GM23338 (cell line): Measurements from ENCODE around the gene FOXM1. TPM values are rescaled to one million over a fixed set of nuclear protein-coding genes. Genes with fewer than 3 reads are reported as not detected.

Source experiments
- ATAC-seq: fragments of 200-7000 bp; cut with Tn5 transposase; 3 replicates; pipeline ENCODE4 v1.9.1; 2020
- DNase-seq: peaks from one replicate; pipeline ENCODE4 v3.0.0-alpha.2; 2015; ENCODE audit warnings: low spot score
- H2AFZ ChIP-seq: fragments of 200-600 bp; sonication (generic); 2 replicates; pipeline ENCODE4 v1.8.0; 2016; ENCODE audit warnings: antibody characterized with exemption, mild to moderate bottlenecking, moderate library complexity
- H3F3A ChIP-seq: fragments of 200-600 bp; sonication (generic); replicated peaks from 2 replicates; pipeline ENCODE4 v1.8.0; 2017; ENCODE audit warnings: antibody characterized with exemption, mixed run types, low read depth
- H3K27ac ChIP-seq: fragments of 200-600 bp; sonication (generic); 2 replicates; pipeline ENCODE4 v1.6.1; 2016; ENCODE audit warnings: low read depth
- H3K27me3 ChIP-seq: fragments of 200-600 bp; sonication (generic); 2 replicates; pipeline ENCODE4 v1.8.0; 2016; ENCODE audit warnings: mild to moderate bottlenecking, mixed run types, moderate library complexity; ENCODE audit not compliant: insufficient read depth
- H3K36me3 ChIP-seq: fragments of 200-600 bp; sonication (generic); 2 replicates; pipeline ENCODE4 v1.8.0; 2016; ENCODE audit warnings: mild to moderate bottlenecking; ENCODE audit not compliant: insufficient read depth
- H3K4me1 ChIP-seq: fragments of 200-600 bp; sonication (generic); 2 replicates; pipeline ENCODE4 v1.8.0; 2016; ENCODE audit warnings: mild to moderate bottlenecking, moderate library complexity; ENCODE audit not compliant: insufficient read depth
- H3K4me2 ChIP-seq: fragments of 200-600 bp; sonication (generic); 2 replicates; pipeline ENCODE4 v1.7.1; 2017; ENCODE audit warnings: mixed run types
- H3K4me3 ChIP-seq: fragments of 200-600 bp; sonication (generic); 2 replicates; pipeline ENCODE4 v1.6.1; 2016; ENCODE audit warnings: mixed run types
- H3K79me2 ChIP-seq: fragments of 200-600 bp; sonication (generic); replicated peaks from 2 replicates; pipeline ENCODE4 v1.8.0; 2017; ENCODE audit warnings: mild to moderate bottlenecking; ENCODE audit not compliant: insufficient read depth
- H3K9me2 ChIP-seq: fragments of 200-600 bp; sonication (generic); 2 replicates; pipeline ENCODE4 v1.8.0; 2017; ENCODE audit not compliant: insufficient read depth
- H4K20me1 ChIP-seq: fragments of 200-600 bp; sonication (generic); replicated peaks from 2 replicates; pipeline ENCODE4 v1.8.0; 2017; ENCODE audit warnings: mild to moderate bottlenecking; ENCODE audit not compliant: insufficient read depth
- H3K27ac Mint-ChIP-seq: 2 replicates; pipeline ENCODE4 v1.8.0; 2020; ENCODE audit warnings: inconsistent platforms, mild to moderate bottlenecking, moderate library complexity, mixed read lengths
- H3K27me3 Mint-ChIP-seq: 3 replicates; pipeline ENCODE4 v1.8.0; 2022; ENCODE audit warnings: low read depth, mild to moderate bottlenecking, moderate library complexity, mixed read lengths, inconsistent platforms; ENCODE audit not compliant: insufficient read depth, poor library complexity
- H3K36me3 Mint-ChIP-seq: 3 replicates; pipeline ENCODE4 v1.8.0; 2021; ENCODE audit warnings: low read depth, mild to moderate bottlenecking, inconsistent platforms, moderate library complexity, mixed read lengths
- H3K4me1 Mint-ChIP-seq: 3 replicates; pipeline ENCODE4 v1.8.0; 2020; ENCODE audit warnings: mild to moderate bottlenecking, inconsistent platforms, mixed read lengths
- H3K4me3 Mint-ChIP-seq: 3 replicates; pipeline ENCODE4 v1.8.0; 2021; ENCODE audit warnings: moderate library complexity, mild to moderate bottlenecking, inconsistent platforms, mixed read lengths
- H3K9me3 Mint-ChIP-seq: 3 replicates; pipeline ENCODE4 v1.8.0; 2020; ENCODE audit warnings: moderate library complexity, mild to moderate bottlenecking, inconsistent platforms, mixed read lengths
- CREB1 ChIP-seq: fragments of 250-450 bp; sonication (Bioruptor Pico); IDR thresholded peaks from 2 replicates; pipeline ENCODE4 v1.5.0; 2020; ENCODE audit warnings: low read depth, mild to moderate bottlenecking, moderate library complexity
- ETS1 ChIP-seq: IDR thresholded peaks from 2 replicates; pipeline ENCODE4 v1.6.1; 2016; ENCODE audit warnings: antibody characterized with exemption
- EZH2 ChIP-seq: fragments of 200-600 bp; sonication (generic); IDR thresholded peaks from one replicate; pipeline ENCODE4 v1.8.0; 2017; ENCODE audit warnings: antibody characterized with exemption, mild to moderate bottlenecking, low read depth; ENCODE audit not compliant: unreplicated experiment
- JUNB ChIP-seq: IDR thresholded peaks from one replicate; pipeline ENCODE4 v1.6.1; 2016; ENCODE audit warnings: antibody characterized with exemption; ENCODE audit not compliant: unreplicated experiment
- NANOG ChIP-seq: IDR thresholded peaks from 2 replicates; pipeline ENCODE4 v1.6.1; 2016; ENCODE audit warnings: antibody characterized with exemption, borderline replicate concordance
- POLR2AphosphoS5 ChIP-seq: IDR thresholded peaks from 2 replicates; pipeline ENCODE4 v1.6.1; 2016; ENCODE audit warnings: antibody characterized with exemption, low read depth
- REST ChIP-seq: IDR thresholded peaks from one replicate; pipeline ENCODE4 v1.6.1; 2018; ENCODE audit warnings: antibody characterized with exemption; ENCODE audit not compliant: unreplicated experiment
- STAT1 ChIP-seq: IDR thresholded peaks from one replicate; pipeline ENCODE4 v1.6.1; 2016; ENCODE audit warnings: antibody characterized with exemption; ENCODE audit not compliant: unreplicated experiment
- ZNF114 ChIP-seq: fragments of 250-450 bp; sonication (Bioruptor Pico); IDR thresholded peaks from 2 replicates; pipeline ENCODE4 v1.5.0; 2020; ENCODE audit warnings: mild to moderate bottlenecking, moderate library complexity
- ZNF331 ChIP-seq: fragments of 250-450 bp; sonication (Bioruptor Pico); IDR thresholded peaks from 2 replicates; pipeline ENCODE4 v1.5.0; 2020; ENCODE audit warnings: low read depth, mild to moderate bottlenecking, moderate library complexity
- polyA plus RNA-seq: library from polyadenylated mRNA; unstranded; fragments of >200 nt; fragmentation: Nextera tagmentation; extraction: Ambion mirVana; gene quantifications from 2 replicates; pipeline ENCODE4 v1.2.1, GENCODE V29; 2016
- total RNA-seq: library from RNA; depleted of rRNA; stranded (reverse); fragments of >200 nt; shearing (Covaris generic); gene quantifications from 2 replicates; pipeline ENCODE4 v1.2.3, GENCODE V29; 2014

Gene FOXM1
- total and polyA plus RNA-seq, 2 experiments from 2014 or later: 31.0 to 98.1 TPM

GRCh38 chr12:2841056-2841650 lies 35.8 kb downstream of the FOXM1 start:
- H3K27me3 Mint-ChIP-seq: peaks cover 5% of the 10 kb centered on the region
- no peak overlapping the region for H3K27ac ChIP-seq

GRCh38 chr12:2836574-2836973 lies 40.4 kb downstream of the FOXM1 start:
- no peaks in the 10 kb centered on the region for H3K79me2 ChIP-seq
- peaks cover 12% of the 10 kb centered on the region; the same call in 1 of the 2 replicates for H3K4me1 ChIP-seq
- DNase-seq: no peak
- H4K20me1 ChIP-seq: peaks cover 4% of the 10 kb centered on the region; the same call in 1 of the 2 replicates
- H3K4me3 ChIP-seq: no peak overlapping the region
- Mint-ChIP-seq H3K27ac (no peak overlapping the region), H3K9me3 (no peaks in the 10 kb centered on the region; the same call in 2 of the 3 replicates), H3K4me3 (no peak overlapping the region), H3K36me3 (peaks cover 9% of the 10 kb centered on the region), H3K4me1 (peaks cover 19% of the 10 kb centered on the region), H3K27me3 (peaks cover 8% of the 10 kb centered on the region)
- no peaks in the 10 kb centered on the region for H3K9me2 ChIP-seq
- no peaks in the 10 kb centered on the region for H3K36me3 ChIP-seq
- no peak overlapping the region for H3K4me2 ChIP-seq
- no peaks in the 10 kb centered on the region for H3K27me3 ChIP-seq
- no peak overlapping the region for H3K27ac ChIP-seq
- ATAC-seq: no peak
- H2AFZ ChIP-seq: no peak overlapping the region
- 0 out of 2 replicates have a peak, but pooled peaks cover 3% of the 10 kb centered on the region for H3F3A ChIP-seq
- TF ChIP-seq POLR2AphosphoS5 (no peak), ZNF114 (CRISPR knock-in tag) (no peak), ZNF331 (CRISPR knock-in tag) (no peak), REST (no peak), CREB1 (no peak), NANOG (no peak), STAT1 (no peak), ETS1 (no peak)

More at GRCh38 chr12:2841056-2841650, 35.8 kb downstream of the FOXM1 start:
- TF ChIP-seq EZH2 (no peak), JUNB (no peak), REST (no peak), POLR2AphosphoS5 (no peak), STAT1 (no peak), CREB1 (no peak), NANOG (no peak), ZNF114 (CRISPR knock-in tag) (no peak), ZNF331 (CRISPR knock-in tag) (no peak)
- DNase-seq (no peak), ATAC-seq (no peak)
- Histone ChIP-seq H4K20me1 (no peaks in the 10 kb centered on the region; the same call in 1 of the 2 replicates), H3K4me3 (no peak overlapping the region), H3K36me3 (no peaks in the 10 kb centered on the region), H3K27me3 (no peaks in the 10 kb centered on the region), H3F3A (no peaks in the 10 kb centered on the region), H2AFZ (no peak overlapping the region), H3K9me2 (no peaks in the 10 kb centered on the region), H3K4me2 (no peak overlapping the region), H3K4me1 (no peaks in the 10 kb centered on the region), H3K79me2 (no peaks in the 10 kb centered on the region)
- no peak overlapping the region for H3K4me3 Mint-ChIP-seq
- no peaks in the 10 kb centered on the region; the same call in 2 of the 3 replicates for H3K9me3 Mint-ChIP-seq
- H3K27ac Mint-ChIP-seq: no peak overlapping the region
- H3K36me3 Mint-ChIP-seq: peaks cover 6% of the 10 kb centered on the region; the same call in 2 of the 3 replicates
- H3K4me1 Mint-ChIP-seq: peaks cover 10% of the 10 kb centered on the region
